ENCODE measurements around the gene RAPGEFL1. TPM values are rescaled to one million over a fixed set of nuclear protein-coding genes. Genes with fewer than 3 reads are reported as not detected.
A peak's percentile ranks its signal among the peaks of the same experiment; 100 is the strongest.

The RAPGEFL1 gene
- total RNA-seq, 1 donor from 2014 or later: 18.3 TPM

DNA sequence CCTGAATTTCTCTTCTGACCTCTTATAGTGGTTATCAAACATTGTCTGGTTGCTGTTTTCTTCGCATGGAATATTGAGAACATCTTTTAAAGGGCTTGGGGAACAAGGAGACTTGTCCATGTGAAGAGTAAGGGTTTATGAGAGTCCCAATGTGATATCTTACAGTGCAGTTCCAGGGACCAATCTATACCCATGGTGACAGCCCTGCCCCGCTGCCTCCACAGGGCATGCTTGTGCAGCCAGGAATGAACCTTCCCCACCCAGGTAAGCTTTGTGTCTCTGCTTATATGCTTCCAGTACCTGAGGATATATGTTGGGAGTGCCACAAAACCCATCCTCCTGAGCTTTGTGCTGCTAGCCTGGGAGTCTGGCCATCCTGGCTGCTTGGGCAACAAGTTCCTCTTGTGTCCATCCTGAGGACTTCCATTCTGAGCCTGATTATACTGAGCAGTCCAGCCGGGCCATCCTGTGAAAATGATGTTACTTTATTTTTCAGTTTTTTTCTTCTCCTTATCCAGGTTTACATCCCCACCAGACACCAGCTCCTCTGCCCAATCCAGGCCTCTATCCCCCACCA, 9.5 kb upstream of the RAPGEFL1 start:
- Mint-ChIP-seq H3K4me3 (ENCODE audit: unreplicated experiment) (peak overlapping the region; percentile 19), H3K27me3 (ENCODE audit: unreplicated experiment) (no peaks in the 10 kb centered on the region), H3K27ac (ENCODE audit: unreplicated experiment) (peak overlapping the region; percentile 91), H3K9me3 (ENCODE audit: unreplicated experiment) (no peaks in the 10 kb centered on the region), H3K4me1 (ENCODE audit: unreplicated experiment) (peaks cover 4% of the 10 kb centered on the region), H3K36me3 (ENCODE audit: low read depth, unreplicated experiment) (peaks cover 48% of the 10 kb centered on the region)
- DNase-seq (ENCODE audit: low spot score): no peak
- TF ChIP-seq, protein P1, sequence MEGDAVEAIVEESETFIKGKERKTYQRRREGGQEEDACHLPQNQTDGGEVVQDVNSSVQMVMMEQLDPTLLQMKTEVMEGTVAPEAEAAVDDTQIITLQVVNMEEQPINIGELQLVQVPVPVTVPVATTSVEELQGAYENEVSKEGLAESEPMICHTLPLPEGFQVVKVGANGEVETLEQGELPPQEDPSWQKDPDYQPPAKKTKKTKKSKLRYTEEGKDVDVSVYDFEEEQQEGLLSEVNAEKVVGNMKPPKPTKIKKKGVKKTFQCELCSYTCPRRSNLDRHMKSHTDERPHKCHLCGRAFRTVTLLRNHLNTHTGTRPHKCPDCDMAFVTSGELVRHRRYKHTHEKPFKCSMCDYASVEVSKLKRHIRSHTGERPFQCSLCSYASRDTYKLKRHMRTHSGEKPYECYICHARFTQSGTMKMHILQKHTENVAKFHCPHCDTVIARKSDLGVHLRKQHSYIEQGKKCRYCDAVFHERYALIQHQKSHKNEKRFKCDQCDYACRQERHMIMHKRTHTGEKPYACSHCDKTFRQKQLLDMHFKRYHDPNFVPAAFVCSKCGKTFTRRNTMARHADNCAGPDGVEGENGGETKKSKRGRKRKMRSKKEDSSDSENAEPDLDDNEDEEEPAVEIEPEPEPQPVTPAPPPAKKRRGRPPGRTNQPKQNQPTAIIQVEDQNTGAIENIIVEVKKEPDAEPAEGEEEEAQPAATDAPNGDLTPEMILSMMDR (IDR thresholded peaks at IDR 0.05; ENCODE audit: unreplicated experiment): no peak

DNA sequence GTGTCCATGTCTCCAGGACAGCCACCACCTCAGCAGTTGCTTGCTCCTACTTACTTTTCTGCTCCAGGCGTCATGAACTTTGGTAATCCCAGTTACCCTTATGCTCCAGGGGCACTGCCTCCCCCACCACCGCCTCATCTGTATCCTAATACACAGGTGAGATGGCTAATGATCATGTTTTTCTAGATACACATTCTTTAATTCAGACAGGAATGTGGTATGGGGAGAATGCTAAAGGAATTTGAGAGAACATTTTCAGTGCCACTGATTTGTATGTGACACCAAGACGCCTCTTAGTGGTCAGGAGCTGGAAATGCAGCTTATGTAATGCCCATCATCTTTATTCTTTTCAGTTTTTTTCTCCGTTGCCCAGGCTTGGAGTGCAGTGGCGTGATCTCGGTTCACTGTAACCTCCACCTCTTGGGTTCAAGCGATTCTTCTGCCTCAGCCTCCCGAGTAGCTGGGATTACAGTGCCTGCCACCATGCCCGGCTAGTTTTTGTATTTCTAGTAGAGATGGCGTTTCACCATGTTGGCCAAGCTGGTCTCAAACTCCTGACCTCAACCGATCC, 8.9 kb upstream of the RAPGEFL1 start:
- Mint-ChIP-seq H3K9me3 (ENCODE audit: unreplicated experiment) (no peaks in the 10 kb centered on the region), H3K4me3 (ENCODE audit: unreplicated experiment) (no peak overlapping the region), H3K36me3 (ENCODE audit: low read depth, unreplicated experiment) (peaks cover 52% of the 10 kb centered on the region), H3K27ac (ENCODE audit: unreplicated experiment) (peak overlapping the region; percentile 91), H3K4me1 (ENCODE audit: unreplicated experiment) (peaks cover 4% of the 10 kb centered on the region), H3K27me3 (ENCODE audit: unreplicated experiment) (no peaks in the 10 kb centered on the region)
- TF ChIP-seq, protein P1 (IDR thresholded peaks at IDR 0.05; ENCODE audit: unreplicated experiment): peak; percentile 74
- no peak for DNase-seq (ENCODE audit: low spot score)

DNA sequence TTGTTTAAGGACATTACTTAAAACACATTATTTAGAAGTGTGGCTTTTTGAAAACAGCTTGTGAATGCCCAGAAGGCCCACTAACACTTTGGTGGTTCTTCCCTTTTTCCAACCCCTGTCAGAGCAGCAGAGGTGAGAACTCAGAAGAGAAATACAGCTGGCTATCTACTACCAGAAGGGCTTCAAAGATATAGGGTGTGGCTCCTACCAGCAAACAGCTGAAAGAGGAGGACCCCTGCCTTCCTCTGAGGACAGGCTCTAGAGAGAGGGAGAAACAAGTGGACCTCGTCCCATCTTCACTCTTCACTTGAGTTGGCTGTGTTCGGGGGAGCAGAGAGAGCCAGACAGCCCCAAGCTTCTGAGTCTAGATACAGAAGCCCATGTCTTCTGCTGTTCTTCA, 6.9 kb upstream of the RAPGEFL1 start:
- H3K27ac Mint-ChIP-seq (ENCODE audit: unreplicated experiment): no peak overlapping the region
- TF ChIP-seq, protein P1 (IDR thresholded peaks at IDR 0.05; ENCODE audit: unreplicated experiment): no peak
- peaks cover 56% of the 10 kb centered on the region for H3K36me3 Mint-ChIP-seq (ENCODE audit: low read depth, unreplicated experiment)
- DNase-seq (ENCODE audit: low spot score): no peak
- no peaks in the 10 kb centered on the region for H3K27me3 Mint-ChIP-seq (ENCODE audit: unreplicated experiment)
- no peaks in the 10 kb centered on the region for H3K9me3 Mint-ChIP-seq (ENCODE audit: unreplicated experiment)
- peak overlapping the region; percentile 70 for H3K4me3 Mint-ChIP-seq (ENCODE audit: unreplicated experiment)
- peaks cover 4% of the 10 kb centered on the region for H3K4me1 Mint-ChIP-seq (ENCODE audit: unreplicated experiment)

DNA sequence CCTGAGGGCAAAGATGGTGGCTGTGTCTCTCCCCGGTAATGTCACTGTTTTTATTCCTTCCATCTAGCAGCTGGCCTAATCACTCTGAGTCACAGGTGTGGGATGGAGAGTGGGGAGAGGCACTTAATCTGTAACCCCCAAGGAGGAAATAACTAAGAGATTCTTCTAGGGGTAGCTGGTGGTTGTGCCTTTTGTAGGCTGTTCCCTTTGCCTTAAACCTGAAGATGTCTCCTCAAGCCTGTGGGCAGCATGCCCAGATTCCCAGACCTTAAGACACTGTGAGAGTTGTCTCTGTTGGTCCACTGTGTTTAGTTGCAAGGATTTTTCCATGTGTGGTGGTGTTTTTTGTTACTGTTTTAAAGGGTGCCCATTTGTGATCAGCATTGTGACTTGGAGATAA, 5.5 kb upstream of the RAPGEFL1 start:
- H3K4me3 Mint-ChIP-seq (ENCODE audit: unreplicated experiment): no peak overlapping the region

More for the DNA sequence above, 5.5 kb upstream of the RAPGEFL1 start:
- H3K9me3 Mint-ChIP-seq (ENCODE audit: unreplicated experiment): no peaks in the 10 kb centered on the region
- TF ChIP-seq, protein P1 (IDR thresholded peaks at IDR 0.05; ENCODE audit: unreplicated experiment): no peak
- no peak overlapping the region for H3K27ac Mint-ChIP-seq (ENCODE audit: unreplicated experiment)
- no peak for DNase-seq (ENCODE audit: low spot score)
- peaks cover 64% of the 10 kb centered on the region for H3K36me3 Mint-ChIP-seq (ENCODE audit: low read depth, unreplicated experiment)
- H3K27me3 Mint-ChIP-seq (ENCODE audit: unreplicated experiment): no peaks in the 10 kb centered on the region
- peaks cover 4% of the 10 kb centered on the region for H3K4me1 Mint-ChIP-seq (ENCODE audit: unreplicated experiment)

Measured in endothelial cell (in vitro differentiated cells).